GM12878 (cell line): ENCODE data around the gene PLCB2. TPM values are rescaled to one million over a fixed set of nuclear protein-coding genes. Genes with fewer than 3 reads are reported as not detected.

Source experiments
- ATAC-seq: fragments of 200-7000 bp; cut with Tn5 transposase; 3 replicates; pipeline ENCODE4 v1.9.1; 2020; ENCODE audit warnings: mild to moderate bottlenecking, moderate library complexity
- BruUV-seq: library from RNA; stranded (reverse); fragments of 400-500 nt; replicated peaks from 2 replicates; lab custom pipeline; 2021; lab: Mats Ljungman, UMichigan
- CTCF ChIA-PET: fragments of 300-600 bp; sonication (Branson Sonifier 250); formaldehyde crosslinking; extraction: SDS; loops from one replicate; lab custom pipeline; 2021; ENCODE audit warnings: inconsistent platforms; lab: Yijun Ruan, JAX
- POLR2A ChIA-PET: fragments of 350-600 bp; formaldehyde crosslinking; extraction: SDS; loops from one replicate; lab custom pipeline; 2021; ENCODE audit warnings: inconsistent platforms; lab: Charles Lee
- RAD21 ChIA-PET: fragments of 300-600 bp; sonication (Branson Sonifier 250); formaldehyde crosslinking; loops from one replicate; lab custom pipeline; 2023; ENCODE audit warnings: antibody characterized with exemption; ENCODE audit not compliant: unreplicated experiment; lab: Charles Lee
- SMC1A ChIA-PET: fragments of 300-600 bp; sonication (Branson Sonifier 250); formaldehyde crosslinking; loops from one replicate; lab custom pipeline; 2023; ENCODE audit not compliant: unreplicated experiment, uncharacterized antibody; lab: Charles Lee
- DNase-seq: peaks from one replicate; pipeline ENCODE4 v3.0.0-alpha.2; 2011; ENCODE audit warnings: low read depth, low spot score
- FAIRE-seq: peaks from 3 replicates; lab custom pipeline; 2011; peaks lifted over from hg19 to GRCh38; lab: Jason Lieb, UNC
- H2AFZ ChIP-seq: 2 replicates; pipeline ENCODE4 v1.6.0; 2011; ENCODE audit warnings: low read depth, low read length, control low read depth; ENCODE audit not compliant: control insufficient read depth
- H3K27ac ChIP-seq: 2 replicates; pipeline ENCODE4 v1.5.1; 2011; ENCODE audit warnings: control low read depth; ENCODE audit not compliant: control insufficient read depth, insufficient read depth
- H3K27me3 ChIP-seq, 2 experiments: replicated peaks in 1 of 2; 2 replicates each; pipeline versions ENCODE4 v1.6.0 to v1.6.1; 2011; ENCODE audit warnings: low read length in 1 of 2; ENCODE audit not compliant: control insufficient read depth in 2 of 2, insufficient read depth in 2 of 2
- H3K36me3 ChIP-seq, 2 experiments: 2 replicates each; pipeline ENCODE4 v1.5.1; 2011; ENCODE audit warnings: low read length in 1 of 2; ENCODE audit not compliant: control insufficient read depth in 2 of 2, insufficient read depth in 2 of 2
- H3K4me1 ChIP-seq: 2 replicates; pipeline ENCODE4 v1.6.1; 2011; ENCODE audit warnings: mild to moderate bottlenecking, low read length, moderate library complexity, mixed read lengths; ENCODE audit not compliant: control insufficient read depth, insufficient read depth
- H3K4me2 ChIP-seq: 2 replicates; pipeline ENCODE4 v1.6.0; 2011; ENCODE audit warnings: control low read depth; ENCODE audit not compliant: control insufficient read depth, insufficient read depth
- H3K4me3 ChIP-seq: fragments of 200-600 bp; sonication (generic); 2 replicates; pipeline ENCODE4 v1.5.1; 2016
- H3K79me2 ChIP-seq: 2 replicates; pipeline ENCODE4 v1.6.0; 2011; ENCODE audit warnings: low read length; ENCODE audit not compliant: control insufficient read depth, insufficient read depth
- H3K9ac ChIP-seq: 2 replicates; pipeline ENCODE4 v1.8.0; 2011; ENCODE audit warnings: low read length, control low read depth, mixed read lengths; ENCODE audit not compliant: control insufficient read depth, insufficient read depth
- H3K9me3 ChIP-seq: replicated peaks from 3 replicates; pipeline ENCODE4 v1.5.1; 2011; ENCODE audit warnings: mild to moderate bottlenecking, low read length; ENCODE audit not compliant: control insufficient read depth, insufficient read depth
- H4K20me1 ChIP-seq: 2 replicates; pipeline ENCODE4 v1.6.0; 2011; ENCODE audit not compliant: control insufficient read depth, insufficient read depth
- ATF2 ChIP-seq: IDR thresholded peaks from 2 replicates; pipeline ENCODE4 v1.6.1; 2012; ENCODE audit warnings: low read length, inconsistent platforms
- BCL11A ChIP-seq: IDR thresholded peaks from 2 replicates; pipeline ENCODE4 v1.6.1; 2011; ENCODE audit warnings: low read depth, low read length
- CHD2 ChIP-seq: IDR thresholded peaks from 2 replicates; pipeline ENCODE4 v1.6.1; 2011; ENCODE audit warnings: low read depth, low read length, improper control_type of control experiment, borderline replicate concordance
- EP300 ChIP-seq, 2 experiments: fragments of 150-350 bp in 1 of 2; IDR thresholded peaks; 2 replicates each; pipeline ENCODE4 v1.6.1; 2011 to 2012; ENCODE audit warnings: low read depth in 2 of 2, low read length in 2 of 2, borderline replicate concordance in 1 of 2, improper control_type of control experiment in 1 of 2, inconsistent platforms in 1 of 2; ENCODE audit not compliant: control insufficient read depth in 1 of 2
- HCFC1 ChIP-seq: fragments of 150-350 bp; IDR thresholded peaks from 2 replicates; pipeline ENCODE4 v1.6.1; 2014; ENCODE audit warnings: low read length
- IRF3 ChIP-seq: fragments of 450-650 bp; IDR thresholded peaks from 2 replicates; pipeline ENCODE4 v1.6.1; 2014; ENCODE audit warnings: mild to moderate bottlenecking
- MEF2B ChIP-seq: fragments of 450-650 bp; IDR thresholded peaks from 2 replicates; pipeline ENCODE4 v1.6.1; 2018; ENCODE audit warnings: mild to moderate bottlenecking, moderate library complexity; ENCODE audit not compliant: partially characterized antibody, poor library complexity, severe bottlenecking
- MYB ChIP-seq: fragments of 150-350 bp; IDR thresholded peaks from 2 replicates; pipeline ENCODE4 v1.6.1; 2014; ENCODE audit warnings: mild to moderate bottlenecking, low read depth, low read length, borderline replicate concordance
- PRDM15 ChIP-seq: fragments of 450-650 bp; formaldehyde crosslinking; IDR thresholded peaks from 2 replicates; pipeline ENCODE4 v1.4.0; 2020; ENCODE audit warnings: mild to moderate bottlenecking, moderate library complexity
- YBX1 ChIP-seq: fragments of 450-650 bp; IDR thresholded peaks from 2 replicates; pipeline ENCODE4 v1.6.1; 2016; ENCODE audit warnings: antibody characterized with exemption
- ZNF592 ChIP-seq: fragments of 450-650 bp; IDR thresholded peaks from 2 replicates; pipeline ENCODE4 v1.6.1; 2017; ENCODE audit warnings: mild to moderate bottlenecking, moderate library complexity
- WGBS: methylation state at CpG from one replicate; pipeline ENCODE4 v1.1.6; 2016; ENCODE audit warnings: low lambda C conversion rate; ENCODE audit not compliant: insufficient replicate concordance, insufficient coverage; ENCODE audit errors: missing lambda C conversion rate; 5-methylcytosine and 5-hydroxymethylcytosine counted together
- in situ Hi-C: fragments of 300-500 bp; cut with MboI; formaldehyde crosslinking; loops from 9 replicates; pipeline ENCODE4 v1.14.3; 2018; ENCODE audit warnings: mixed read lengths
- intact Hi-C: fragments of 100-400 bp; cut with micrococcal nuclease; formaldehyde crosslinking; loops from one replicate; pipeline ENCODE4 v1.14.2; 2022; ENCODE audit not compliant: unreplicated experiment
- polyA plus RNA-seq, 11 experiments: library from polyadenylated mRNA; depleted of rRNA in 4 of 11; unstranded in 6 of 11; stranded (reverse) in 5 of 11; fragments of >200 nt; fragmentation: Nextera tagmentation in 4 of 11; fragmentation: Illumina TruSeq in 1 of 11; extraction: Ambion mirVana in 4 of 11; extraction: Trizol in 1 of 11; gene quantifications; 1 replicate in 1 of 11; 2 replicates in 10 of 11; pipeline versions ENCODE4 v1.2.1 to v1.2.3, GENCODE V29; 2011 to 2016; ENCODE audit warnings: inconsistent platforms in 2 of 11, missing spikeins in 2 of 11, low read depth in 1 of 11
- total RNA-seq, 4 experiments: library from RNA; depleted of rRNA in 3 of 4; stranded (reverse); fragments of >200 nt in 3 of 4; fragmentation: Illumina TruSeq in 1 of 4; extraction: Trizol in 1 of 4; gene quantifications; 2 replicates each; pipeline versions ENCODE4 v1.2.1 to v1.2.3, GENCODE V29; 2013 to 2021

The PLCB2 gene
- total and polyA plus RNA-seq, 10 of the 15 experiments (the other 5 are each of a cell fraction or from before 2014, with no cell fraction given), result 1.2 to 39.4 (median 10.7) TPM

- DNase-seq (no peak), ATAC-seq (no peak), FAIRE-seq (no peak)
- ChIA-PET CTCF (interaction anchor here (1.3 to 1.5 kb wide), 2 partner anchors 33 to 37 kb away, joined by 3 to 5 read pairs; no protein-coding TSS in a partner anchor), SMC1A (interaction anchor here (1.2 kb wide), 1 partner anchor 15 kb away, joined by 5 read pairs; no protein-coding TSS in a partner anchor), RAD21 (no interaction called here), POLR2A (interaction anchor here (0.6 kb wide), 1 partner anchor 57 kb away, joined by 3 read pairs; no protein-coding TSS in a partner anchor)
- Histone ChIP-seq H3K9ac (no peak overlapping the region), H3K4me1 (0 out of 2 replicates have a peak, but pooled peaks cover 4% of the 10 kb centered on the region), H3K79me2 (no peaks in the 10 kb centered on the region), H2AFZ (no peak overlapping the region), H3K4me3 (no peak overlapping the region), H3K9me3 (no peaks in the 10 kb centered on the region), H3K27me3 (no peaks in the 10 kb centered on the region; a peak in 1 of 4 replicates), H3K4me2 (no peak overlapping the region), H3K27ac (no peak overlapping the region), H3K36me3 (no peaks in the 10 kb centered on the region), H4K20me1 (no peaks in the 10 kb centered on the region)
- in situ Hi-C loops, result no loop called here
- 53% methylated on average over 14 of the region's 14 CpGs for WGBS
- intact Hi-C loops, result no loop called here
- BruUV-seq, result no TSS peak
- TF ChIP-seq ATF2, result no peak
- no peak for TF ChIP-seq IRF3
- TF ChIP-seq BCL11A, result no peak
- no peak for TF ChIP-seq CHD2
- no peak for TF ChIP-seq HCFC1
- no peak for TF ChIP-seq ZNF592
- TF ChIP-seq EP300 (IDR thresholded peaks at IDR 0.05; ENCODE audit: borderline replicate concordance in 1 of 2, control insufficient read depth in 1 of 2, low read depth in 2 of 2, low read length in 2 of 2), result no peak
- no peak for TF ChIP-seq YBX1
- no peak for TF ChIP-seq MEF2B
- no peak for TF ChIP-seq MYB
- TF ChIP-seq PRDM15 (CRISPR knock-in tag), result no peak
Measured at GRCh38 chr15:40241269-40242212, 66.2 kb downstream of the PLCB2 start.
